Keratinocyte (primary cell): ENCODE results near the gene STAMBPL1. TPM values are rescaled to one million over a fixed set of nuclear protein-coding genes. Genes with fewer than 3 reads are reported as not detected.
A peak's percentile ranks its signal among the peaks of the same experiment; 100 is the strongest.

Experiments
- DNase-seq: peaks from one replicate; pipeline ENCODE4 v3.0.0-alpha.2; 2011; ENCODE audit warnings: low read depth, missing footprints, low spot score
- FAIRE-seq: peaks from 2 replicates; lab custom pipeline; 2011; peaks lifted over from hg19 to GRCh38; lab: Jason Lieb, UNC
- H2AFZ ChIP-seq: 2 replicates; pipeline ENCODE4 v1.6.0; 2012; ENCODE audit warnings: low read length, control low read depth, inconsistent platforms; ENCODE audit not compliant: control insufficient read depth
- H3K27ac ChIP-seq: 2 replicates; pipeline ENCODE4 v1.5.1; 2011; ENCODE audit warnings: low read length; ENCODE audit not compliant: control insufficient read depth, insufficient read depth
- H3K27me3 ChIP-seq: 3 replicates; pipeline ENCODE4 v1.6.0; 2011; ENCODE audit warnings: low read length; ENCODE audit not compliant: control insufficient read depth, insufficient read depth; ENCODE audit errors: extremely low read depth
- H3K36me3 ChIP-seq, 2 experiments: 2 replicates in 1 of 2; 3 replicates in 1 of 2; pipeline ENCODE4 v1.5.1; 2011; ENCODE audit warnings: low read length in 2 of 2, mild to moderate bottlenecking in 1 of 2; ENCODE audit not compliant: control insufficient read depth in 2 of 2, insufficient read depth in 2 of 2; ENCODE audit errors: extremely low read depth in 1 of 2
- H3K4me1 ChIP-seq: 3 replicates; pipeline ENCODE4 v1.5.1; 2011; ENCODE audit warnings: low read length; ENCODE audit not compliant: control insufficient read depth, insufficient read depth; ENCODE audit errors: extremely low read depth
- H3K4me2 ChIP-seq: 3 replicates; pipeline ENCODE4 v1.6.0; 2011; ENCODE audit warnings: low read depth, low read length; ENCODE audit not compliant: control insufficient read depth, insufficient read depth; ENCODE audit errors: extremely low read depth
- H3K4me3 ChIP-seq, 3 experiments: fragments of 200-600 bp in 1 of 3; sonication (generic) in 1 of 3; 2 replicates in 2 of 3; 3 replicates in 1 of 3; pipeline ENCODE4 v1.5.1; 2011 to 2016; ENCODE audit warnings: low read length in 3 of 3, mild to moderate bottlenecking in 3 of 3, control low read depth in 2 of 3, inconsistent platforms in 1 of 3, low read depth in 1 of 3, mixed read lengths in 1 of 3, mixed run types in 1 of 3, moderate library complexity in 1 of 3; ENCODE audit not compliant: control insufficient read depth in 2 of 3, insufficient read depth in 2 of 3; ENCODE audit errors: extremely low read depth in 1 of 3
- H3K79me2 ChIP-seq: 2 replicates; pipeline ENCODE4 v1.6.0; 2012; ENCODE audit warnings: low read length; ENCODE audit not compliant: control insufficient read depth, insufficient read depth
- H3K9ac ChIP-seq: 3 replicates; pipeline ENCODE4 v1.6.0; 2011; ENCODE audit warnings: low read length; ENCODE audit not compliant: control insufficient read depth, insufficient read depth; ENCODE audit errors: extremely low read depth
- H3K9me1 ChIP-seq: 3 replicates; pipeline ENCODE4 v1.6.0; 2011; ENCODE audit warnings: low read length; ENCODE audit not compliant: control insufficient read depth, insufficient read depth; ENCODE audit errors: extremely low read depth
- H3K9me3 ChIP-seq: 2 replicates; pipeline ENCODE4 v1.5.1; 2012; ENCODE audit warnings: low read depth, low read length; ENCODE audit not compliant: control insufficient read depth
- H4K20me1 ChIP-seq: 3 replicates; pipeline ENCODE4 v1.6.0; 2011; ENCODE audit warnings: low read length; ENCODE audit not compliant: control insufficient read depth, insufficient read depth; ENCODE audit errors: extremely low read depth
- EZH2 ChIP-seq: IDR thresholded peaks from one replicate; pipeline ENCODE4 v1.6.1; 2012; ENCODE audit warnings: inconsistent platforms, mild to moderate bottlenecking, low read length, moderate library complexity
- dilution Hi-C: fragments of 300-500 bp; cut with MboI; formaldehyde crosslinking; loops from one replicate; pipeline ENCODE4 v1.7.0; 2020; ENCODE audit warnings: low sequenced_read_pairs; ENCODE audit not compliant: extremely low pct_ligation_motif_present
- polyA plus RNA-seq, 5 experiments: library from polyadenylated mRNA; depleted of rRNA in 3 of 5; stranded (reverse) in 3 of 5; stranded (forward) in 1 of 5; unstranded in 1 of 5; fragments of >200 nt; gene quantifications; 1 replicate in 1 of 5; 2 replicates in 3 of 5; 3 replicates in 1 of 5; pipeline versions ENCODE4 v1.2.1 to v1.2.3, GENCODE V29; 2011 to 2012; ENCODE audit warnings: missing spikeins in 2 of 5, low read depth in 1 of 5, low replicate concordance in 1 of 5
- TF ChIP-seq, protein P1 (sequence below), 3 experiments: IDR thresholded peaks in 1 of 3; conservative IDR thresholded peaks in 1 of 3; optimal IDR thresholded peaks in 1 of 3; 2 replicates in 2 of 3; 3 replicates in 1 of 3; pipeline versions ENCODE3 to v1.5.1; 2011; ENCODE audit warnings: low read length in 3 of 3, mild to moderate bottlenecking in 3 of 3, moderate library complexity in 2 of 3, control low read depth in 1 of 3, inconsistent platforms in 1 of 3; ENCODE audit not compliant: insufficient read depth in 2 of 3; ENCODE audit errors: extremely low read depth in 1 of 3

STAMBPL1 gene
- polyA plus RNA-seq, 1 donor (not counting 4 experiments of a cell fraction or from before 2014, with no cell fraction given) = 9.0 TPM

DNA sequence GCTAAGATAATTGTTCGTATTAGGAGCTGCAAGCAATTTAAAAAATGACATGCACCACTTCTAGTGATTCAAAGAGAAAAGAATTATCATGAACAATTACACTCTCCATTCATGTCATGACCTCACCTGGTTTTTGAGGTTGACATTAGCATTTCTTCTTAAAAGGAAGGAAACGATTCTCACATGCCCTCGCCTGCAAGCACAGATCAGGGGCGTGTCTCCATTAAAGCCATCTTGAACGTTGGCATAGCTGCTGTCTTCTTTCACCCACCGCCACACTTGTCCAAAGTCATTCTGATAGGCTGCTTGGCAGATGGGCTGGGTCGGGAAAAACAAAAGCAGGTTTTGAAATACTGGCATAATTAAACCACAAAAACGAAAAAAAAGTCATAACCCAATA, 48.3 kb upstream of the STAMBPL1 start:
- Histone ChIP-seq H2AFZ (peak overlapping the region; percentile 21), H3K36me3 (no peaks in the 10 kb centered on the region), H3K4me1 (peaks cover 13% of the 10 kb centered on the region), H3K27ac (no peak overlapping the region), H3K9me3 (no peaks in the 10 kb centered on the region), H4K20me1 (no peaks in the 10 kb centered on the region), H3K4me3 (no peak overlapping the region), H3K27me3 (no peaks in the 10 kb centered on the region), H3K4me2 (peak overlapping the region; percentile 47), H3K79me2 (no peaks in the 10 kb centered on the region), H3K9ac (no peak overlapping the region), H3K9me1 (no peaks in the 10 kb centered on the region)
- peak; percentile 86 for FAIRE-seq
- dilution Hi-C loops = no loop called here
- DNase-seq = no peak
- TF ChIP-seq EZH2 = no peak
- TF ChIP-seq, protein P1, sequence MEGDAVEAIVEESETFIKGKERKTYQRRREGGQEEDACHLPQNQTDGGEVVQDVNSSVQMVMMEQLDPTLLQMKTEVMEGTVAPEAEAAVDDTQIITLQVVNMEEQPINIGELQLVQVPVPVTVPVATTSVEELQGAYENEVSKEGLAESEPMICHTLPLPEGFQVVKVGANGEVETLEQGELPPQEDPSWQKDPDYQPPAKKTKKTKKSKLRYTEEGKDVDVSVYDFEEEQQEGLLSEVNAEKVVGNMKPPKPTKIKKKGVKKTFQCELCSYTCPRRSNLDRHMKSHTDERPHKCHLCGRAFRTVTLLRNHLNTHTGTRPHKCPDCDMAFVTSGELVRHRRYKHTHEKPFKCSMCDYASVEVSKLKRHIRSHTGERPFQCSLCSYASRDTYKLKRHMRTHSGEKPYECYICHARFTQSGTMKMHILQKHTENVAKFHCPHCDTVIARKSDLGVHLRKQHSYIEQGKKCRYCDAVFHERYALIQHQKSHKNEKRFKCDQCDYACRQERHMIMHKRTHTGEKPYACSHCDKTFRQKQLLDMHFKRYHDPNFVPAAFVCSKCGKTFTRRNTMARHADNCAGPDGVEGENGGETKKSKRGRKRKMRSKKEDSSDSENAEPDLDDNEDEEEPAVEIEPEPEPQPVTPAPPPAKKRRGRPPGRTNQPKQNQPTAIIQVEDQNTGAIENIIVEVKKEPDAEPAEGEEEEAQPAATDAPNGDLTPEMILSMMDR (optimal IDR thresholded peaks at IDR 0.05 in 1 of 3, IDR thresholded peaks at IDR 0.05 in 1 of 3, conservative IDR thresholded peaks at IDR 0.05 in 1 of 3; ENCODE audit: extremely low read depth in 1 of 3, insufficient read depth in 2 of 3, low read length in 3 of 3) = no peak

DNA sequence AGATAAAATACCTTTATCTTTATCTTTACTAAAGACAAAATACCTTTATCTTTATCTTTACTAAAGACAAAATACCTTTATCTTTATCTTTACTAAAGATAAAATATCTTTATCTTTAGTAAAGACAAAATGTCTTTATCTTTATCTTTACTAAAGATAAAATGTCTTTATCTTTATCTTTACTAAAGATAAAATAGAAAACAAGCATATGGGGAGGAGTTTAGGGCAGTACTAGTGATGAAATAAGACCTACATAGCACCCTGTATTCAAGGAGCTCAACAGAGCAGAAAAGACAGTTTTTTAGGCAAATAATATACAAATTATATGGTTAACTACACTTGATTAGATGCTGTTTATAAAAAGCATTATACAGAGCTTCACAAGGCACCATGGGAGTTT, 47.7 kb upstream of the STAMBPL1 start:
- Histone ChIP-seq H3K27ac (no peak overlapping the region), H3K4me2 (no peak overlapping the region), H2AFZ (no peak overlapping the region), H3K9ac (no peak overlapping the region), H3K36me3 (no peaks in the 10 kb centered on the region), H3K27me3 (no peaks in the 10 kb centered on the region), H3K79me2 (no peaks in the 10 kb centered on the region), H3K4me1 (peaks cover 13% of the 10 kb centered on the region), H4K20me1 (no peaks in the 10 kb centered on the region), H3K9me1 (no peaks in the 10 kb centered on the region), H3K4me3 (no peak overlapping the region), H3K9me3 (no peaks in the 10 kb centered on the region)
- dilution Hi-C loops = no loop called here
- no peak for FAIRE-seq
- TF ChIP-seq, protein P1 (optimal IDR thresholded peaks at IDR 0.05 in 1 of 3, IDR thresholded peaks at IDR 0.05 in 1 of 3, conservative IDR thresholded peaks at IDR 0.05 in 1 of 3; ENCODE audit: extremely low read depth in 1 of 3, insufficient read depth in 2 of 3, low read length in 3 of 3) = no peak
- TF ChIP-seq EZH2 = no peak
- DNase-seq = no peak
